Measurements from ENCODE around the gene SLC29A2. TPM values are rescaled to one million over a fixed set of nuclear protein-coding genes. Genes with fewer than 3 reads are reported as not detected.

Gene SLC29A2
- total RNA-seq, 6 donors from 2014 or later, result 8.3 to 20.5 (median 13.1) TPM

DNA sequence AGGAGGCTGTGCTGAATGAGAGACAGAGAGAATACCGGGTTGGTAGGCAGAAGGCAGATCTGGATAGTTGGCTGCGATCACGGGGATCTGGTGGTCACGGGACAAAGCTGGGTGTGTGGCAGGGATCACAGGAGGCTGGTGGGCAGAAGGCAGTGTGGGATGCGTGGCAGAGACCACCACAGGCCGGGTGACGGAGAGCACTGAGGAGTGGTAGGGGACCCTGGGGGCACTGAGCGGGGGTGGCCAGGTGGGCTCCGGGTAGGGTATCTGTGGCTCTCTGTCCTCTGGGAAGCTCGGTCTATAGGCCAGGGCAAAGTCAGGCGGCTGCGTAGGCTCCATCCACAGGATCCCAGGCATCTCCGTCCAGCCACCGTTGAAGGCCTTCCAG is 56.1 kb downstream of the SLC29A2 start:
- TF ChIP-seq, protein P1, sequence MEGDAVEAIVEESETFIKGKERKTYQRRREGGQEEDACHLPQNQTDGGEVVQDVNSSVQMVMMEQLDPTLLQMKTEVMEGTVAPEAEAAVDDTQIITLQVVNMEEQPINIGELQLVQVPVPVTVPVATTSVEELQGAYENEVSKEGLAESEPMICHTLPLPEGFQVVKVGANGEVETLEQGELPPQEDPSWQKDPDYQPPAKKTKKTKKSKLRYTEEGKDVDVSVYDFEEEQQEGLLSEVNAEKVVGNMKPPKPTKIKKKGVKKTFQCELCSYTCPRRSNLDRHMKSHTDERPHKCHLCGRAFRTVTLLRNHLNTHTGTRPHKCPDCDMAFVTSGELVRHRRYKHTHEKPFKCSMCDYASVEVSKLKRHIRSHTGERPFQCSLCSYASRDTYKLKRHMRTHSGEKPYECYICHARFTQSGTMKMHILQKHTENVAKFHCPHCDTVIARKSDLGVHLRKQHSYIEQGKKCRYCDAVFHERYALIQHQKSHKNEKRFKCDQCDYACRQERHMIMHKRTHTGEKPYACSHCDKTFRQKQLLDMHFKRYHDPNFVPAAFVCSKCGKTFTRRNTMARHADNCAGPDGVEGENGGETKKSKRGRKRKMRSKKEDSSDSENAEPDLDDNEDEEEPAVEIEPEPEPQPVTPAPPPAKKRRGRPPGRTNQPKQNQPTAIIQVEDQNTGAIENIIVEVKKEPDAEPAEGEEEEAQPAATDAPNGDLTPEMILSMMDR (IDR thresholded peaks at IDR 0.05), result no peak
- TF ChIP-seq POLR2A (IDR thresholded peaks at IDR 0.05), result no peak
- TF ChIP-seq POLR2AphosphoS5 (IDR thresholded peaks at IDR 0.05), result no peak
- no peak for TF ChIP-seq EP300 (IDR thresholded peaks at IDR 0.05)
- H3K27me3 ChIP-seq, result no peaks in the 10 kb centered on the region
- peak overlapping the region in 3 of 4 donors; percentile 29 to 71 (median 48) for H3K4me3 ChIP-seq
- 87 to 88% methylated on average over 14 of the region's 14 CpGs for WGBS, 2 donors
- H3K4me1 ChIP-seq, result peaks cover 35 to 44% (median 39%) of the 10 kb centered on the region in 4 donors
- ATAC-seq (ENCODE audit: low FRiP score in 2 of 2), result no peak
- no peaks in the 10 kb centered on the region for H3K36me3 ChIP-seq
- no peaks in the 10 kb centered on the region for H3K9me3 ChIP-seq
- peak in 1 of 2 donors; percentile 56 for DNase-seq
- H3K27ac ChIP-seq, result peak overlapping the region in 3 of 4 donors; percentile 0 to 86 (median 86)

DNA sequence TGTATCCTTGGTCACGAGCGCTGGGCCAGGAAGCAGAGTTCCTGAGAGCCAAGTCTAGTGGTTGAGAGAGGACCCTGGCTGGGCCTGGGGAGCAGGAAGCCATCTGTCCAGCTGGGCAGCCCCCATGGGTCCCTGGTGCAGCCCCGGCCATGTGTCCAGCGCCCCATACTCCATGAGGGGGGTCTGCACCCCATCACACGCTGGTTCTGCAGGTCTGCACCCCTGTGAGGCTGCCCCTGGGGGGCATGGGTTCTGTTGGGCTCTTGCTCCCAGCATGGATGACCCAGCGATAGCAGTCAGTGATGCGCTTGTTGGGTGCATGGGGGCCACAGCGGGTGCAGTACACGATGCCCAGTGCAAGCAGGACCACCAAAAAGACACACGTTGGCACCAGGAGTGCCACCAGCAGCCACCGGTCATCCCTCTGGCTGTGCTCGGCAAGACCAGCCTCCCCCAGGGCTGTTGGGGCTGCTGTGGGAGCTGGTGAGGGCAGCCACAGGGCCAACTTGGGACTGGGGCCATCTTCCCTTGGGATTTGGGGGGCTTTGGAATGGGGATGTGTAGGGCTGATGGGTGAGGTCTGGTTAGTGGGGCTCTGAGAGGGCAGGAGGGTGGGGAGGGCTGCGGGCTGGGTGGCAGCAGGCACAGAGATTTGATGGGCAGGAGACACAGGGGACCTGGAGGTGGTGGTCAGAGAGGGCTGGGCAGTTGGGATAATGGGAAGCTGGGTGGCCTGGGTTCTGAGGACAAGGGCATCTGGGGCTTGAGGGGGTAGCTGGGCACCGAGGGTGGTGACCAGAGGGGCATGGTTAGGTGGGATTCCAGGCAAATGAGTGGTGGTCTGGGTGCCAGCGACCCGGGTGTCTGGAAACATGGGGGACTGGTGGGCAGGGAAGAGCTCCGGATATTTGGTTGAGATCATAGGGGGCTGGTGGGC is 56.7 kb downstream of the SLC29A2 start:
- peak overlapping the region in 1 of 4 donors; percentile 71 for H3K4me3 ChIP-seq
- peaks cover 35 to 44% (median 39%) of the 10 kb centered on the region in 4 donors for H3K4me1 ChIP-seq
- no peak for TF ChIP-seq EP300 (IDR thresholded peaks at IDR 0.05)
- no peak for TF ChIP-seq POLR2A (IDR thresholded peaks at IDR 0.05)
- no peak for TF ChIP-seq POLR2AphosphoS5 (IDR thresholded peaks at IDR 0.05)
- TF ChIP-seq, protein P1 (IDR thresholded peaks at IDR 0.05), result no peak
- ATAC-seq (ENCODE audit: low FRiP score in 2 of 2) (no peak), DNase-seq (peak in 1 of 2 donors; percentile 60)
- no peaks in the 10 kb centered on the region for H3K27me3 ChIP-seq
- H3K9me3 ChIP-seq, result no peaks in the 10 kb centered on the region
- peak overlapping the region; percentile 0 to 86 (median 85) for H3K27ac ChIP-seq
- WGBS, 2 donors, result 79 to 88% methylated on average over 13 to 16 of the region's 17 CpGs
- H3K36me3 ChIP-seq, result no peaks in the 10 kb centered on the region

DNA sequence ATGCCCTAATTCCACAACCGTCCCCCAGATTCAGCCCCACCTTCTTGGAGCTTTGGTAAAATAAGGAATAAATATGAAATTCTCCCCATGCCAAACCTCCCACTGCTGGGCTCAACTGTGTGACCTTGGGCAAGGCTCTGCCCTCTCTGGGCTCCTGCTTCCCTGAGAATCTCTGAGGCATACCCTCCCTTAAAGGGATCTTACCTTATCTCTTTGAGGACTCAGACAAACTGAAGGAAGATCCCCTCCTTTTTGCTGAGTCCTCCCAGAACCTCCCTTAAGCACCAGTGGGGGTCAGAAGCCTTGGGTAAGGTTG is 57.4 kb downstream of the SLC29A2 start:
- H3K4me3 ChIP-seq, result peak overlapping the region in 1 of 4 donors; percentile 71
- peaks cover 35 to 44% (median 39%) of the 10 kb centered on the region in 4 donors for H3K4me1 ChIP-seq
- no peaks in the 10 kb centered on the region for H3K27me3 ChIP-seq
- H3K27ac ChIP-seq, result peak overlapping the region; percentile 82 to 86 (median 85)
- no peak for ATAC-seq (ENCODE audit: low FRiP score in 2 of 2)
- TF ChIP-seq, protein P1 (IDR thresholded peaks at IDR 0.05), result no peak
- TF ChIP-seq EP300 (IDR thresholded peaks at IDR 0.05) (no peak), POLR2AphosphoS5 (IDR thresholded peaks at IDR 0.05) (no peak), POLR2A (IDR thresholded peaks at IDR 0.05) (no peak)
- H3K36me3 ChIP-seq, result no peaks in the 10 kb centered on the region
- DNase-seq, result no peak
- WGBS, 2 donors, result 78 to 87% methylated on average over 1 of the region's 1 CpG
- H3K9me3 ChIP-seq, result no peaks in the 10 kb centered on the region

DNA sequence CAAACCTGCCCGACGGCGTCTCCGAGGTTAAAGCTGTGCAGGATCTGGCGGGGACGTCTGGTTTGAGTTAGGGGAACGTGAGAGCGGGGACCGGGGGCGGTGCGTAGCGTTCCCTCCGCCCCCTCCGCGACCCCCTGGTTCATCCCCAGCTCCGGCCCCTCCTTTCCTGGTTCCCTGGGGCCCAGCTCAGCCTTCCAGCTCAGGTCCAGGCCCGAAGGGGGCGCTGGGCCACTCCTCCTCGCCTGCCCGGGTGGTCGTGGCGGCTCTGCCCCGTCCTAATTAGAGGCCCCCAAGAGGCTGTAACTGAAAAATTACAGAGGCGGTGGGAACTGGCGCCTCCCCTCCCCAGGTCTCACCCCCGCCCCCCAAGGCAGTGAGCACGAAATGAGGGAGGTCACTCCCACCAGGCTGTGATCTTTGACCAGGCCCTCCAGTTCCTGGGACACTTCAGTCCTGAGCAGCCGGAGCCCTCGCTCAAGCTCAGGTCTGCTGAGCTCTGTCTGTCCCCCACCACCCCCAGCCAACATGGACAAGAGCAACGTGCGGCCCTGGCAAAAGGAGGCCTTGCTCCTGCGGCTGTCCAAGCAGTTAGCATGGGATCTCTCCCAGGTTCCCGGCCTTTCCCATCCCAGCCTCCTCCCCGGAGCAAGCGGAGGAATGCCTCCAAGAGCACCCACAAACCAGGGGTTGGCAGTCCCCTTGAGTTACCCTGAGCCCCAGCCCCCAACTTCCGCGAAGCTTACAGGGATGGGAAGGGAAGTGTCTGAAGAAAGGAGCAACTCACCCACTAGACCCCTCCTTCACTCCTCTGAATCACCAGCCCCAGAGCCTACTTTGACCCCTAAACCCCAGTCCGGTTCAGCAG is 58.0 kb downstream of the SLC29A2 start:
- no peak for TF ChIP-seq POLR2A (IDR thresholded peaks at IDR 0.05)
- TF ChIP-seq EP300 (IDR thresholded peaks at IDR 0.05), result no peak
- no peak for TF ChIP-seq POLR2AphosphoS5 (IDR thresholded peaks at IDR 0.05)
- no peaks in the 10 kb centered on the region for H3K27me3 ChIP-seq
- ATAC-seq (ENCODE audit: low FRiP score in 2 of 2), result peak in 1 of 2 donors; percentile 0
- H3K9me3 ChIP-seq, result no peaks in the 10 kb centered on the region
- H3K4me1 ChIP-seq, result peaks cover 32 to 40% (median 35%) of the 10 kb centered on the region in 4 donors
- H3K36me3 ChIP-seq, result no peaks in the 10 kb centered on the region
- peak overlapping the region in 3 of 4 donors; percentile 54 to 71 (median 62) for H3K4me3 ChIP-seq
- WGBS, 2 donors, result 43 to 49% methylated on average over 10 to 36 of the region's 38 CpGs
- DNase-seq, result peak in 1 of 2 donors; percentile 86
- H3K27ac ChIP-seq, result peak overlapping the region; percentile 82 to 86 (median 85)

All from upper lobe of left lung (tissue), 6 donors.